Tibial nerve (tissue), 4 donors: ENCODE data around the gene PEX26. TPM values are rescaled to one million over a fixed set of nuclear protein-coding genes. Genes with fewer than 3 reads are reported as not detected.

Source experiments
- DNase-seq, 2 donors: peaks; one replicate each; pipeline ENCODE4 v3.0.0-alpha.2; 2019; ENCODE audit warnings: low spot score in 2 of 2
- H3K27ac ChIP-seq, 4 donors: fragments of 200-600 bp; sonication (generic) in 3 of 4; one replicate each; pipeline ENCODE4 v1.5.1; 2017 to 2019; ENCODE audit warnings: mild to moderate bottlenecking in 1 of 4
- H3K27me3 ChIP-seq, 2 donors: fragments of 200-600 bp; sonication (generic) in 1 of 2; one replicate each; pipeline versions ENCODE4 v1.5.1 to v1.6.0; 2017 to 2019
- H3K36me3 ChIP-seq, 3 donors: fragments of 200-600 bp; sonication (generic); one replicate each; pipeline ENCODE4 v1.5.1; 2018 to 2019
- H3K4me1 ChIP-seq, 4 donors: fragments of 200-600 bp; sonication (generic) in 3 of 4; one replicate each; pipeline ENCODE4 v1.5.1; 2017 to 2019
- H3K4me3 ChIP-seq, 4 donors: fragments of 200-600 bp; sonication (generic) in 3 of 4; one replicate each; pipeline ENCODE4 v1.5.1; 2017 to 2019; ENCODE audit warnings: mild to moderate bottlenecking in 1 of 4, moderate library complexity in 1 of 4
- H3K9me3 ChIP-seq, 4 donors: fragments of 200-600 bp; sonication (generic) in 3 of 4; one replicate each; pipeline ENCODE4 v1.5.1; 2017 to 2019
- EP300 ChIP-seq, 2 donors: sonication (generic); formaldehyde crosslinking; IDR thresholded peaks; one replicate each; pipeline ENCODE4 v1.6.1; 2017; ENCODE audit warnings: antibody characterized with exemption in 2 of 2, mild to moderate bottlenecking in 1 of 2
- POLR2A ChIP-seq, 2 donors: fragments of 450-650 bp; IDR thresholded peaks; one replicate each; pipeline ENCODE4 v1.6.1; 2017; ENCODE audit warnings: antibody characterized with exemption in 2 of 2, mild to moderate bottlenecking in 2 of 2, moderate library complexity in 2 of 2
- WGBS, 2 donors: methylation state at CpG; one replicate each; pipeline ENCODE4 v1.1.5; 2018; 5-methylcytosine and 5-hydroxymethylcytosine counted together
- total RNA-seq, 4 donors: library from RNA; depleted of rRNA; stranded (reverse); fragments of >200 nt; gene quantifications; one replicate each; pipeline ENCODE4 v1.1.0, GENCODE V29; 2016
- TF ChIP-seq, protein P1 (sequence below), 5 experiments: fragments of 200-600 bp in 3 of 5; fragments of 450-650 bp in 2 of 5; sonication (generic) in 3 of 5; IDR thresholded peaks; one replicate each; pipeline ENCODE4 v1.5.1; 2016 to 2019; ENCODE audit warnings: antibody characterized with exemption in 5 of 5, mild to moderate bottlenecking in 3 of 5, moderate library complexity in 2 of 5

Gene PEX26
- total RNA-seq: 10 to 100 TPM; 15.3 to 36.3 (median 29.4) TPM

DNA sequence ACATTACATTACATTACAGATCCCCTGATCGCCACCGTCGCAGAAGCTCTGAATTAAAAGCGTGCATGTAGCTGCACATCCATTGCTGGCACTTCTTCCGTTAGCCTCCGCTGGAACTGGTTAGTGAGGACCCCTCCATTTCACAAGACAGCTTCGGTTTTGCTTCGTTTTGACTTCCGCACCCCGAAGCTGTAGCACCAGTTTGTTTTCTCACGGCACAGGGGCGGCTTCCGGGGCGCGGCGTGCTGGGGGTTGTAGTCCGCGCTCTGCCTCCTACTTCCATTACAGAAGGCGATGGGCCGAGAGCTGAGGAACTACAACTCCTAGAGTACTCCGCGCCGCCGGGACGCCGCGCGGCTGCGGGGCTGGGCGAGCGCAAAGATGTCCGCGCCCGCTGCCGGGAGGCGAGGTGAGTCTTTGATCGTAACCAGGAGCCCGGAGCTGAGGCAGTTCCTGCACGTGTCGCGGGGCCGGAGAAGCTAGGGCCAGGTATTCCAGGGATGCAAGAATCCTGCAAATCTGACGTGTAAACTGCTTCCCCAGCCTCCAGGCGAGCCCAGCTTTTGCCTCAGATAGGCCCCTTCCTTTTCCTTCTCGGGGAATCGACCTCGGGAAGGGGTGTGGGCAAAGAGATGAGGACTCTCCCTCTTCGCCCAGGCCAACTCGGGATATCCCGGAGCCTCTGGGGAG, at the start of gene PEX26:
TSS of gene PEX26 (plus strand) at position 352 of the 690 bp plus-strand sequence. CDS start 387 bp downstream, outside the sequence.
- Histone ChIP-seq H3K27me3 (no peaks in the 10 kb centered on the region), H3K4me3 (peak within 1 kb of the TSS; percentile 57 to 91 (median 83)), H3K4me1 (peaks cover 0 to 37% (median 24%) of the 10 kb centered on the region in 4 donors), H3K9me3 (no peaks in the 10 kb centered on the region), H3K27ac (peak within 1 kb of the TSS; percentile 31 to 90 (median 82)), H3K36me3 (peaks cover 0 to 32% (median 6%) of the 10 kb centered on the region in 3 donors)
- peak in 1 of 2 donors; percentile 56 for TF ChIP-seq POLR2A (IDR thresholded peaks at IDR 0.05)
- TF ChIP-seq, protein P1, sequence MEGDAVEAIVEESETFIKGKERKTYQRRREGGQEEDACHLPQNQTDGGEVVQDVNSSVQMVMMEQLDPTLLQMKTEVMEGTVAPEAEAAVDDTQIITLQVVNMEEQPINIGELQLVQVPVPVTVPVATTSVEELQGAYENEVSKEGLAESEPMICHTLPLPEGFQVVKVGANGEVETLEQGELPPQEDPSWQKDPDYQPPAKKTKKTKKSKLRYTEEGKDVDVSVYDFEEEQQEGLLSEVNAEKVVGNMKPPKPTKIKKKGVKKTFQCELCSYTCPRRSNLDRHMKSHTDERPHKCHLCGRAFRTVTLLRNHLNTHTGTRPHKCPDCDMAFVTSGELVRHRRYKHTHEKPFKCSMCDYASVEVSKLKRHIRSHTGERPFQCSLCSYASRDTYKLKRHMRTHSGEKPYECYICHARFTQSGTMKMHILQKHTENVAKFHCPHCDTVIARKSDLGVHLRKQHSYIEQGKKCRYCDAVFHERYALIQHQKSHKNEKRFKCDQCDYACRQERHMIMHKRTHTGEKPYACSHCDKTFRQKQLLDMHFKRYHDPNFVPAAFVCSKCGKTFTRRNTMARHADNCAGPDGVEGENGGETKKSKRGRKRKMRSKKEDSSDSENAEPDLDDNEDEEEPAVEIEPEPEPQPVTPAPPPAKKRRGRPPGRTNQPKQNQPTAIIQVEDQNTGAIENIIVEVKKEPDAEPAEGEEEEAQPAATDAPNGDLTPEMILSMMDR (IDR thresholded peaks at IDR 0.05): peak in 1 of 5 experiments; percentile 37
- peak; percentile 56 to 84 for TF ChIP-seq EP300 (IDR thresholded peaks at IDR 0.05)
- 0% methylated on average over 33 to 44 of the region's 50 CpGs for WGBS, 2 donors
- DNase-seq: peak; percentile 89 to 93

DNA sequence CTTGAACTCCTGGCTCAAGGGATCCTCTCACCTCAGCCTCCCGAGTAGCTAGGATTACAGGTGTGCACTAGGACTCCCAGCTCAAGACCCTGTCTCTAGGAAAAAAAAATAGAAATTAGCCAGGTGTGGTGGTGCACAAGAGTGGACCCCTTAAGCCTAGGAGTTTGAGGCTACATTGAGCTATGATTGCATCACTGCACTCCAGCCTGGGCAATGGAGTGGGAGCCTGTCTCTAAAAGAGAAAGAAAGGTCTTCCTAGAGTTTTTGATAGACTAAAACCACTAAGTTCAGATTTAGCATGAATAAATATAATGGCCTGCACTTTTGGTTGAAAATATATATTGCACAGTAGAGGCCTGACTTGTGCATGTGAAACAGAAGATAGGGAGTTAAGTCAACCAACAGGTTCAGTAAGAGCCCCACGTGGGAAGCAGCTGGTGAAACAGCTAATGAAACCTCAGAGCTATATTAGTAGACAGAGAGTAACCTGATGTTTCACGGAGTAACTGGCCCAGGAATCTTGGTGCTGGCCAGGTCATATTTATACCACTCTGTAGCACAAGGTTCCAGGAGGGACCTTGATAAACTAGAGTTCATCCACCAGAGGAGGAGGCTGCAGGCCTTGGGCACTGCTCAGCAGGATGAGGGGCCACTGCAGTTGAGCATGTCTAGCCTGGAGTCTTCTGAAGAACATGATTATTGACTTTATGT, 48.8 kb upstream of the PEX26 start:
- no peak overlapping the region for H3K4me3 ChIP-seq
- no peak for DNase-seq
- TF ChIP-seq POLR2A (IDR thresholded peaks at IDR 0.05) (no peak), EP300 (IDR thresholded peaks at IDR 0.05) (no peak)
- H3K4me1 ChIP-seq: peaks cover 0 to 13% (median 3%) of the 10 kb centered on the region in 4 donors
- H3K27ac ChIP-seq: no peak overlapping the region
- no peaks in the 10 kb centered on the region for H3K9me3 ChIP-seq
- H3K36me3 ChIP-seq: no peaks in the 10 kb centered on the region
- no peaks in the 10 kb centered on the region for H3K27me3 ChIP-seq
- WGBS, 2 donors: 51 to 56% methylated on average over 3 of the region's 3 CpGs

DNA sequence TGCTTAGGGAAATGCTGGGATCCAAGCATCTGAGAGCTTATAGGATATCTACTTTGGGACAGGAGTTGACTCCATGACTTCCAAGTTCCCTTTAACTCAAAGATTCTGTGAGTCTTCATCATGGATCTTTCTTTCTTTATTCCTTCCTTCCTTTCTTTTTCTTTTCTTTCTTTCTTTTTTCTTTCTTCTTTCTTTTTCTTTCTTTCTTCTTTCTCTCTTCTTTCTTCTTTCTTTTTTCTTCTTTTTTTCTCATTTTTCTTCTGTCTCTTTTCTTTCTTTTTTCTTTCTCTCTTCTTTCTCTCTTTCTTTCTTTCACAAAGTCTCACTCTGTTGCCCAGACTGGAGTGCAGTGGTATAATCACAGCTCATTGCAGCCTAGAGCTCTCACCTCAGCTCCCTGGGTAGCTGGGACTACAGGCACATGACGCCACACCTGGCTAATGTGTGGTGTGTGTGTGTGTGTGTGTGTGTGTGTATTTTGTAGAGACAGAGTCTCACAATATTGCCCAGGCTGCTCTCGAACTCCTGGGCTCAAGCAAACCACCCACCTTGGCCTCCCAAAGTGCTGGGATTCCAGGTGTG, 48.0 kb upstream of the PEX26 start:
- DNase-seq: no peak
- no peaks in the 10 kb centered on the region for H3K9me3 ChIP-seq
- no peak overlapping the region for H3K27ac ChIP-seq
- no peak overlapping the region for H3K4me3 ChIP-seq
- 91 to 95% methylated on average over 2 of the region's 2 CpGs for WGBS, 2 donors
- H3K4me1 ChIP-seq: peaks cover 0 to 15% (median 2%) of the 10 kb centered on the region in 4 donors
- H3K36me3 ChIP-seq: no peaks in the 10 kb centered on the region
- no peak for TF ChIP-seq EP300 (IDR thresholded peaks at IDR 0.05)
- TF ChIP-seq, protein P1 (IDR thresholded peaks at IDR 0.05): no peak
- TF ChIP-seq POLR2A (IDR thresholded peaks at IDR 0.05): no peak
- no peaks in the 10 kb centered on the region for H3K27me3 ChIP-seq

DNA sequence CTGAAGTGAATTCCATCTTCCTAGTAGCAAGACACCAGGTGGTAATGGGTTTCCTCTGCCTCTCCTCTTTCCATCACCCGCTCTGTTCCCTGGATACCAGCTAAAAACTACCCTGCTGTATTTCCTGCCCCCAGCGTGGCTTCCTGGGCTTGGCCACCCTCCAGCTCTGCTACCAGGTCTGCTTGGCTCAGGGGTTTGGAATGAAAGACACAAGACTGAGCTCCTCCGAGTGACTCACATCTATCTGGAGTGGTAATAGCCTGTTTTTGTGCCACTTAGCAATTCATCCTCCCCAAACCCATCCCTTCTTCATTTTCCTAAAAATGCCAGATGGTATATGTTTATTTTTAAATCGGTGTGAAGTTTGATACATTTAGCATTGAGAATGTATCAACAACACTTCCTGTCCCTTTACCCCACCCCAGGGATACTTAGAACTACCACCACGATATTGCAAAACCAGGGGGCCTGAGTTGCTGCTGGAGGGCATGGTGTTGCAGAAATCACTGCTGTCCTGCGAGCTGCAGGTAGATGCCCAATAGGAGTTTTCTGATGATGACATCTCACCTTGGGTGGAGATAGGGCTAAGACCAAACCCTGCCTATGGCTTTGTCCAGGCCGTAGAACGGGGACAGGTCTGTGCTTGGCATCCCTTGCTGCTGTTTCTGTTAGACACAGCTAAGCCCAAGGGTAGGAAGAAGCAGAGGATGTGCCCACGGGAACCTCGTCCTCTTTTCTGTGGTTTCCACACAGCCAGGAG, 45.9 kb upstream of the PEX26 start:
- Histone ChIP-seq H3K27me3 (no peaks in the 10 kb centered on the region), H3K9me3 (no peaks in the 10 kb centered on the region), H3K27ac (no peak overlapping the region), H3K4me3 (no peak overlapping the region), H3K36me3 (no peaks in the 10 kb centered on the region), H3K4me1 (peaks cover 0 to 12% (median 0%) of the 10 kb centered on the region in 4 donors)
- no peak for DNase-seq
- WGBS, 2 donors: 78 to 83% methylated on average over 10 of the region's 10 CpGs
- no peak for TF ChIP-seq EP300 (IDR thresholded peaks at IDR 0.05)

DNA sequence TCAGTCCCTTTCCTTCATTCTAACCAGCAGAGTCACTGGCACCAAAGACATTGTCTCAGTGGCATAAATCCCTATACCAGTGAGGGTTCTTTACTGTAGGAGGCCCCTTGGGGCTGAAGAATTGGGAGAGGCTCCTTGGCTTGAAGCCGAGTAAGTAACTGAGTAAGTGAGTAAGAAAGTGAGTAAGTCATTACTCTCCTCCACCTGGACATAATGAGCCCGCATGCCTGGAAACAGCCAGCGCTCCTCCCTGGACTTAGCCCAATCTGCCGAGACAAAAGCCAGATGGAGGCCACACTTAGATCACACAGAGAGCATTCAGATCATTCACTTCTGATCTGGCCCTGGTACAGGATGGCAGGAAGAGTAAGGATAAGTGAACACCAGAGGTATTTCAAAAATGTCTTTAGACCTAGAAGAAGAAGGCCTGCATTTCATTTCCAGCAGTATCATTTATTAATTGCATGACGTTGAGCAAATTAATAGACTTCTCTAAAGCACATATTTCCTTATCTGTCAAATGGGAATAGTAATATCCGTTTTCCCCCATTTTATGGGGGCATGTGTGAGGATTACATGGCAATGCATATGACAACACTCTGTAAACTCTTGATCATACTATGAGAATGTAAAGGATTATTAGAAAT, 45.2 kb upstream of the PEX26 start:
- H3K27me3 ChIP-seq: no peaks in the 10 kb centered on the region
- H3K4me1 ChIP-seq: peaks cover 0 to 12% (median 0%) of the 10 kb centered on the region in 4 donors
- H3K27ac ChIP-seq: no peak overlapping the region
- H3K9me3 ChIP-seq: no peaks in the 10 kb centered on the region
- no peak overlapping the region for H3K4me3 ChIP-seq
- WGBS, 2 donors: 64 to 68% methylated on average over 6 of the region's 6 CpGs
- no peak for DNase-seq
- H3K36me3 ChIP-seq: no peaks in the 10 kb centered on the region
- TF ChIP-seq EP300 (IDR thresholded peaks at IDR 0.05) (no peak), POLR2A (IDR thresholded peaks at IDR 0.05) (no peak)
- TF ChIP-seq, protein P1 (IDR thresholded peaks at IDR 0.05): no peak
